H1 (cell line): ENCODE measurements around the gene CADPS. TPM values are rescaled to one million over a fixed set of nuclear protein-coding genes. Genes with fewer than 3 reads are reported as not detected.

Experiments used
- CTCF ChIA-PET: fragments of 300-600 bp; sonication (Branson Sonifier 250); formaldehyde crosslinking; loops from one replicate; lab custom pipeline; 2021; ENCODE audit not compliant: partially characterized antibody; lab: Charles Lee
- POLR2A ChIA-PET: fragments of 300-600 bp; sonication (Branson Sonifier 250); formaldehyde crosslinking; loops from one replicate; lab custom pipeline; 2021; ENCODE audit warnings: inconsistent platforms; ENCODE audit not compliant: partially characterized antibody; lab: Charles Lee
- DNase-seq, 2 experiments: peaks; one replicate each; pipeline versions ENCODE4 v3.0.0 to v3.0.0-alpha.2; 2010 to 2022; ENCODE audit warnings: low spot score in 2 of 2, low read depth in 1 of 2, mixed read lengths in 1 of 2
- FAIRE-seq: peaks from 2 replicates; lab custom pipeline; 2011; peaks lifted over from hg19 to GRCh38; lab: Jason Lieb, UNC
- H2AFZ ChIP-seq: 2 replicates; pipeline ENCODE4 v1.8.1; 2012; ENCODE audit warnings: low read length, inconsistent platforms
- H2AK5ac ChIP-seq: 2 replicates; pipeline ENCODE4 v1.6.1; 2013; ENCODE audit warnings: low read depth, low read length
- H2BK120ac ChIP-seq: replicated peaks from 2 replicates; pipeline ENCODE3; 2013; ENCODE audit warnings: low read depth, low read length, inconsistent platforms
- H2BK12ac ChIP-seq: 2 replicates; pipeline ENCODE4 v1.6.1; 2013; ENCODE audit warnings: low read depth, low read length
- H2BK15ac ChIP-seq: 2 replicates; pipeline ENCODE4 v1.6.1; 2013; ENCODE audit warnings: low read length
- H2BK20ac ChIP-seq: 2 replicates; pipeline ENCODE4 v1.6.1; 2013; ENCODE audit warnings: low read length
- H2BK5ac ChIP-seq: 2 replicates; pipeline ENCODE4 v1.6.1; 2013; ENCODE audit warnings: low read depth, low read length
- H3K14ac ChIP-seq: 2 replicates; pipeline ENCODE4 v1.6.1; 2013; ENCODE audit warnings: inconsistent platforms; ENCODE audit not compliant: insufficient read length
- H3K18ac ChIP-seq: 2 replicates; pipeline ENCODE4 v1.6.1; 2013; ENCODE audit warnings: low read length; ENCODE audit errors: extremely low read depth
- H3K23ac ChIP-seq: 2 replicates; pipeline ENCODE4 v1.6.1; 2013; ENCODE audit warnings: inconsistent platforms; ENCODE audit not compliant: insufficient read length
- H3K23me2 ChIP-seq: 2 replicates; pipeline ENCODE4 v1.6.1; 2013; ENCODE audit warnings: low read depth, low read length
- H3K27ac ChIP-seq: 2 replicates; pipeline ENCODE4 v1.6.1; 2011; ENCODE audit warnings: low read depth, low read length, inconsistent platforms
- H3K27me3 ChIP-seq, 4 experiments: replicated peaks in 1 of 4; 1 replicate in 1 of 4; 2 replicates in 3 of 4; pipeline versions ENCODE4 v1.6.1 to v1.8.1; 2011 to 2013; ENCODE audit warnings: low read length in 3 of 4, mild to moderate bottlenecking in 3 of 4, inconsistent platforms in 2 of 4, mixed read lengths in 2 of 4, moderate library complexity in 1 of 4; ENCODE audit not compliant: control insufficient read depth in 3 of 4, insufficient read depth in 3 of 4; ENCODE audit errors: extremely low read depth in 1 of 4
- H3K36me3 ChIP-seq, 4 experiments: 2 replicates each; pipeline versions ENCODE4 v1.6.1 to v1.8.1; 2011 to 2013; ENCODE audit warnings: mild to moderate bottlenecking in 4 of 4, low read length in 3 of 4, moderate library complexity in 2 of 4, control low read depth in 1 of 4, inconsistent platforms in 1 of 4; ENCODE audit not compliant: insufficient read depth in 4 of 4, control insufficient read depth in 2 of 4
- H3K4ac ChIP-seq: replicated peaks from 2 replicates; pipeline ENCODE3; 2013; ENCODE audit warnings: low read length, low read depth, mixed read lengths, inconsistent platforms; ENCODE audit not compliant: insufficient read length
- H3K4me1 ChIP-seq, 4 experiments: replicated peaks in 1 of 4; 1 replicate in 1 of 4; 2 replicates in 3 of 4; pipeline versions ENCODE4 v1.6.1 to v1.8.1; 2011 to 2013; ENCODE audit warnings: low read length in 3 of 4, inconsistent platforms in 2 of 4, mixed read lengths in 1 of 4; ENCODE audit not compliant: insufficient read depth in 4 of 4, control insufficient read depth in 3 of 4
- H3K4me2 ChIP-seq, 2 experiments: 2 replicates each; pipeline versions ENCODE4 v1.6.1 to v1.8.1; 2011 to 2013; ENCODE audit warnings: low read depth in 2 of 2, low read length in 2 of 2, control low read depth in 1 of 2, inconsistent platforms in 1 of 2, mild to moderate bottlenecking in 1 of 2; ENCODE audit not compliant: insufficient read depth in 1 of 2
- H3K4me3 ChIP-seq, 4 experiments: fragments of 200-600, 300-600 bp in 1 of 4; sonication (generic), shearing (Covaris generic), sonication (Bioruptor Twin) in 1 of 4; 2 replicates each; pipeline versions ENCODE4 v1.5.1 to v1.8.1; 2011 to 2016; ENCODE audit warnings: low read length in 4 of 4, low read depth in 3 of 4, control low read depth in 2 of 4, inconsistent platforms in 2 of 4, mild to moderate bottlenecking in 2 of 4, mixed read lengths in 1 of 4, moderate library complexity in 1 of 4; ENCODE audit not compliant: insufficient read depth in 2 of 4; ENCODE audit errors: extremely low read depth in 1 of 4
- H3K56ac ChIP-seq: replicated peaks from 2 replicates; pipeline ENCODE3; 2013; ENCODE audit warnings: low read depth, mild to moderate bottlenecking, mixed read lengths, low read length, inconsistent platforms; ENCODE audit not compliant: insufficient read length
- H3K79me1 ChIP-seq: 2 replicates; pipeline ENCODE4 v1.6.1; 2013; ENCODE audit warnings: low read depth, low read length, control low read depth
- H3K79me2 ChIP-seq, 2 experiments: 2 replicates each; pipeline versions ENCODE4 v1.6.1 to v1.8.1; 2012 to 2013; ENCODE audit warnings: low read length in 2 of 2, mild to moderate bottlenecking in 2 of 2, inconsistent platforms in 1 of 2; ENCODE audit not compliant: insufficient read depth in 2 of 2, control insufficient read depth in 1 of 2
- H3K9ac ChIP-seq, 4 experiments: replicated peaks in 1 of 4; 1 replicate in 1 of 4; 2 replicates in 3 of 4; pipeline versions ENCODE4 v1.6.1 to v1.8.1; 2011 to 2013; ENCODE audit warnings: low read depth in 3 of 4, low read length in 3 of 4, control low read depth in 2 of 4, mild to moderate bottlenecking in 2 of 4, moderate library complexity in 2 of 4, inconsistent platforms in 1 of 4; ENCODE audit errors: extremely low read depth in 1 of 4
- H3K9me3 ChIP-seq, 2 experiments: 2 replicates each; pipeline versions ENCODE4 v1.6.1 to v1.8.1; 2012 to 2013; ENCODE audit warnings: mild to moderate bottlenecking in 2 of 2, moderate library complexity in 2 of 2, control low read depth in 1 of 2, inconsistent platforms in 1 of 2, low read depth in 1 of 2, low read length in 1 of 2, mixed read lengths in 1 of 2; ENCODE audit not compliant: insufficient read depth in 2 of 2
- H4K20me1 ChIP-seq, 2 experiments: replicated peaks in 1 of 2; 2 replicates each; pipeline versions ENCODE3 to v1.8.1; 2011 to 2013; ENCODE audit warnings: inconsistent platforms in 2 of 2, low read length in 2 of 2, mild to moderate bottlenecking in 1 of 2; ENCODE audit not compliant: insufficient read depth in 2 of 2, control insufficient read depth in 1 of 2
- H4K5ac ChIP-seq: 2 replicates; pipeline ENCODE4 v1.6.1; 2013; ENCODE audit warnings: low read length, low read depth, mixed read lengths, inconsistent platforms; ENCODE audit not compliant: insufficient read length
- H4K8ac ChIP-seq: 2 replicates; pipeline ENCODE4 v1.8.0; 2013; ENCODE audit warnings: mild to moderate bottlenecking, moderate library complexity, low read length, inconsistent platforms; ENCODE audit not compliant: insufficient read depth; ENCODE audit errors: extremely low read depth
- H4K91ac ChIP-seq: replicated peaks from 2 replicates; pipeline ENCODE3; 2013; ENCODE audit warnings: low read length, mixed read lengths, inconsistent platforms; ENCODE audit not compliant: insufficient read length
- BCL11A ChIP-seq, 2 experiments: IDR thresholded peaks; one replicate each; pipeline ENCODE4 v1.6.1; 2011; ENCODE audit warnings: low read depth in 2 of 2, low read length in 2 of 2, mild to moderate bottlenecking in 2 of 2
- CREB1 ChIP-seq: IDR thresholded peaks from 2 replicates; pipeline ENCODE4 v1.6.1; 2012; ENCODE audit warnings: inconsistent platforms
- EZH2 ChIP-seq: fragments of 200-600 bp; sonication (generic); IDR thresholded peaks from 2 replicates; pipeline ENCODE4 v1.7.1; 2012; ENCODE audit warnings: low read depth, mild to moderate bottlenecking, moderate library complexity, low read length, inconsistent platforms; ENCODE audit not compliant: severe bottlenecking
- KDM1A ChIP-seq: fragments of 200-600, 300-600 bp; sonication (generic); IDR thresholded peaks from 2 replicates; pipeline ENCODE4 v1.7.1; 2016; ENCODE audit warnings: mild to moderate bottlenecking, low read length, borderline replicate concordance
- SIX5 ChIP-seq: IDR thresholded peaks from 2 replicates; pipeline ENCODE4 v1.6.1; 2011; ENCODE audit warnings: mild to moderate bottlenecking, low read depth, low read length
- SP2 ChIP-seq: IDR thresholded peaks from 2 replicates; pipeline ENCODE4 v1.6.1; 2012; ENCODE audit warnings: mild to moderate bottlenecking, low read length, inconsistent platforms
- SP4 ChIP-seq: IDR thresholded peaks from 2 replicates; pipeline ENCODE4 v1.6.1; 2012; ENCODE audit warnings: low read length, inconsistent platforms
- TAF1 ChIP-seq: IDR thresholded peaks from 2 replicates; pipeline ENCODE4 v1.6.1; 2011; ENCODE audit warnings: mild to moderate bottlenecking, low read depth, low read length
- TCF12 ChIP-seq: IDR thresholded peaks from 2 replicates; pipeline ENCODE4 v1.6.1; 2011; ENCODE audit warnings: low read depth, mild to moderate bottlenecking, low read length
- WGBS, 2 experiments: shearing (Covaris generic) in 1 of 2; methylation state at CpG; one replicate each; pipeline versions ENCODE4 v1.1.6 to v1.1.7; 2013 to 2015; ENCODE audit warnings: low lambda C conversion rate in 2 of 2, mixed read lengths in 2 of 2, inconsistent platforms in 1 of 2, low coverage in 1 of 2, missing lambda C conversion rate in 1 of 2; ENCODE audit not compliant: insufficient replicate concordance in 2 of 2, insufficient coverage in 1 of 2, insufficient read length in 1 of 2; ENCODE audit errors: extremely low coverage in 1 of 2, missing lambda C conversion rate in 1 of 2; 5-methylcytosine and 5-hydroxymethylcytosine counted together
- polyA plus RNA-seq, 7 experiments: library from polyadenylated mRNA; depleted of rRNA in 3 of 7; stranded (reverse) in 5 of 7; unstranded in 2 of 7; fragments of >200 nt in 5 of 7; fragments of 200-250 nt in 2 of 7; gene quantifications; 1 replicate in 5 of 7; 2 replicates in 1 of 7; 4 replicates in 1 of 7; pipeline versions ENCODE4 v1.2.1 to v1.2.3, GENCODE V29; 2011 to 2013; ENCODE audit warnings: missing spikeins in 2 of 7, mixed read lengths in 2 of 7
- total RNA-seq: library from RNA; stranded (reverse); fragmentation: NEBNext Ultra II Directional; extraction: Animal tissue kit (Norgen Biotek cat#: 25700); gene quantifications from 2 replicates; pipeline ENCODE4 v1.2.1, GENCODE V29; 2021
- TF ChIP-seq, protein P1 (sequence below): IDR thresholded peaks from 2 replicates; pipeline ENCODE4 v1.6.1; 2012; ENCODE audit warnings: inconsistent platforms

The CADPS gene
- total and polyA plus RNA-seq, 2 of the 8 experiments (the other 6 are each of a cell fraction or from before 2014, with no cell fraction given) = 7.1 to 10.2 TPM

GRCh38 chr3:62672270-62672987, 202.8 kb downstream of the CADPS start:
- no peaks in the 10 kb centered on the region for H3K27me3 ChIP-seq
- FAIRE-seq = no peak
- H3K18ac ChIP-seq = no peak overlapping the region
- WGBS, 2 experiments = 87% methylated on average over 10 of the region's 10 CpGs; no CpG with 5 or more reads in 1 of the 2 experiments
- CTCF ChIA-PET = interaction anchor here (0.9 kb wide), 1 partner anchor 99 kb away, joined by 3 read pairs; no protein-coding TSS in a partner anchor
- H3K4ac ChIP-seq = no peak overlapping the region
- H2BK120ac ChIP-seq = no peak overlapping the region
- H3K36me3 ChIP-seq = no peaks in the 10 kb centered on the region
- H3K27ac ChIP-seq = no peak overlapping the region
- POLR2A ChIA-PET = no interaction called here
- H2BK20ac ChIP-seq = no peak overlapping the region
- no peaks in the 10 kb centered on the region for H4K20me1 ChIP-seq
- peak overlapping the region; percentile 23; the same call in 1 of the 2 replicates for H2BK15ac ChIP-seq
- no peak overlapping the region for H2BK5ac ChIP-seq
- peaks cover 2 to 6% (median 3%) of the 10 kb centered on the region in 4 experiments; a peak in 6 of 7 replicates for H3K4me1 ChIP-seq
- no peak overlapping the region for H3K14ac ChIP-seq
- H3K9me3 ChIP-seq = no peaks in the 10 kb centered on the region
- no peak overlapping the region; the same call in 1 of the 2 replicates for H2AK5ac ChIP-seq
- H4K8ac ChIP-seq = no peak overlapping the region
- DNase-seq = no peak
- no peak overlapping the region for H4K5ac ChIP-seq
- no peak overlapping the region for H4K91ac ChIP-seq
- H3K23me2 ChIP-seq = no peaks in the 10 kb centered on the region
- no peak overlapping the region for H3K23ac ChIP-seq
- H3K4me3 ChIP-seq = no peak overlapping the region
- H3K79me2 ChIP-seq = no peaks in the 10 kb centered on the region
- TF ChIP-seq KDM1A (no peak), SIX5 (no peak), SP4 (no peak), TCF12 (no peak), EZH2 (no peak), TAF1 (no peak), SP2 (no peak), CREB1 (no peak), BCL11A (IDR thresholded peaks at IDR 0.05; ENCODE audit: low read depth in 2 of 2, low read length in 2 of 2) (no peak)
- TF ChIP-seq, protein P1, sequence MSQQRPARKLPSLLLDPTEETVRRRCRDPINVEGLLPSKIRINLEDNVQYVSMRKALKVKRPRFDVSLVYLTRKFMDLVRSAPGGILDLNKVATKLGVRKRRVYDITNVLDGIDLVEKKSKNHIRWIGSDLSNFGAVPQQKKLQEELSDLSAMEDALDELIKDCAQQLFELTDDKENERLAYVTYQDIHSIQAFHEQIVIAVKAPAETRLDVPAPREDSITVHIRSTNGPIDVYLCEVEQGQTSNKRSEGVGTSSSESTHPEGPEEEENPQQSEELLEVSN = no peak
- TF ChIP-seq, all 59 proteins: peak for 0
- H3K79me1 ChIP-seq = no peaks in the 10 kb centered on the region
- no peak overlapping the region for H3K4me2 ChIP-seq
- H3K9ac ChIP-seq = no peak overlapping the region
- no peak overlapping the region for H3K56ac ChIP-seq
- H2BK12ac ChIP-seq = no peak overlapping the region
- no peak overlapping the region for H2AFZ ChIP-seq
